ENCODE results near the gene CES3. TPM values are rescaled to one million over a fixed set of nuclear protein-coding genes. Genes with fewer than 3 reads are reported as not detected.

The CES3 gene
- total RNA-seq, 2 experiments from 2014 or later, result 1.4 to 2.7 TPM

- Histone ChIP-seq H3K4me3 (ENCODE audit: low read depth, low read length, poor library complexity, severe bottlenecking) (no peak overlapping the region), H3K27ac (ENCODE audit: low read depth, low read length, poor library complexity, severe bottlenecking) (no peak overlapping the region), H3K79me2 (ENCODE audit: insufficient read depth, low read depth, low read length) (no peaks in the 10 kb centered on the region), H3K9me3 (ENCODE audit: low read length) (no peaks in the 10 kb centered on the region), H3K4me1 (ENCODE audit: insufficient read depth, low read length, poor library complexity, severe bottlenecking) (peaks cover 4% of the 10 kb centered on the region), H2AFZ (ENCODE audit: low read length) (no peak overlapping the region), H3K9me2 (ENCODE audit: insufficient read depth, low read length) (no peaks in the 10 kb centered on the region), H3K4me2 (ENCODE audit: low read length) (no peak overlapping the region), H3K36me3 (ENCODE audit: insufficient read depth, low read length) (no peaks in the 10 kb centered on the region), H4K20me1 (ENCODE audit: insufficient read depth, low read length) (no peaks in the 10 kb centered on the region)
- CTCF ChIA-PET (ENCODE audit: unreplicated experiment), result interaction anchor here (1.1 kb wide), 1 partner anchor 308 kb away, joined by 3 read pairs; no protein-coding TSS in a partner anchor
- no TSS peak for BruUV-seq (replicated peaks)
- DNase-seq (ENCODE audit: low spot score), result no peak
- POLR2A ChIA-PET, result no interaction called here
- no peak for TF ChIP-seq CTCF (conservative IDR thresholded peaks at IDR 0.05; ENCODE audit: low read length)
- no peak for TF ChIP-seq EZH2phosphoT487 (IDR thresholded peaks at IDR 0.05; ENCODE audit: borderline replicate concordance, low read depth, low read length)
- intact Hi-C loops (cut with micrococcal nuclease; ENCODE audit: unreplicated experiment), result no loop called here
Measured at GRCh38 chr16:66958857-66959703, 2.0 kb upstream of the CES3 start.

- no peak overlapping the region for H2AFZ ChIP-seq (ENCODE audit: low read length)
- H3K79me2 ChIP-seq (ENCODE audit: insufficient read depth, low read depth, low read length), result no peaks in the 10 kb centered on the region
- H3K36me3 ChIP-seq (ENCODE audit: insufficient read depth, low read length), result no peaks in the 10 kb centered on the region
- TF ChIP-seq CTCF (conservative IDR thresholded peaks at IDR 0.05; ENCODE audit: low read length) (no peak), EZH2phosphoT487 (IDR thresholded peaks at IDR 0.05; ENCODE audit: borderline replicate concordance, low read depth, low read length) (no peak)
- H3K9me2 ChIP-seq (ENCODE audit: insufficient read depth, low read length), result no peaks in the 10 kb centered on the region
- peaks cover 4% of the 10 kb centered on the region for H3K4me1 ChIP-seq (ENCODE audit: insufficient read depth, low read length, poor library complexity, severe bottlenecking)
- H3K4me2 ChIP-seq (ENCODE audit: low read length), result no peak overlapping the region
- CTCF ChIA-PET (ENCODE audit: unreplicated experiment), result interaction anchor here (1.1 kb wide), 1 partner anchor 309 kb away, joined by 3 read pairs; no protein-coding TSS in a partner anchor
- H4K20me1 ChIP-seq (ENCODE audit: insufficient read depth, low read length), result no peaks in the 10 kb centered on the region
- BruUV-seq (replicated peaks), result no TSS peak
- H3K4me3 ChIP-seq (ENCODE audit: low read depth, low read length, poor library complexity, severe bottlenecking), result no peak overlapping the region
- H3K9me3 ChIP-seq (ENCODE audit: low read length), result no peaks in the 10 kb centered on the region
- intact Hi-C loops (cut with micrococcal nuclease; ENCODE audit: unreplicated experiment), result no loop called here
- H3K27ac ChIP-seq (ENCODE audit: low read depth, low read length, poor library complexity, severe bottlenecking), result no peak overlapping the region
- DNase-seq (ENCODE audit: low spot score), result no peak
- POLR2A ChIA-PET, result no interaction called here
Measured at GRCh38 chr16:66959704-66960161, 1.3 kb upstream of the CES3 start.

- CTCF ChIA-PET (ENCODE audit: unreplicated experiment), result interaction anchor here (0.5 to 1.1 kb wide), 2 partner anchors 17 to 310 kb away, joined by 3 to 9 read pairs; no protein-coding TSS in a partner anchor
Measured at GRCh38 chr16:66960270-66960669, 796 bp upstream of the CES3 start.

More at GRCh38 chr16:66960270-66960669, 796 bp upstream of the CES3 start:
- H4K20me1 ChIP-seq (ENCODE audit: insufficient read depth, low read length), result no peaks in the 10 kb centered on the region
- H3K4me2 ChIP-seq (ENCODE audit: low read length), result no peak overlapping the region
- H3K79me2 ChIP-seq (ENCODE audit: insufficient read depth, low read depth, low read length), result no peaks in the 10 kb centered on the region
- peaks cover 4% of the 10 kb centered on the region for H3K4me1 ChIP-seq (ENCODE audit: insufficient read depth, low read length, poor library complexity, severe bottlenecking)
- H2AFZ ChIP-seq (ENCODE audit: low read length), result no peak overlapping the region
- POLR2A ChIA-PET, result interaction anchor here (0.6 kb wide), 1 partner anchor 308 kb away, joined by 3 read pairs; no protein-coding TSS in a partner anchor
- H3K9me3 ChIP-seq (ENCODE audit: low read length), result no peaks in the 10 kb centered on the region
- intact Hi-C loops (cut with micrococcal nuclease; ENCODE audit: unreplicated experiment), result no loop called here
- no peak for DNase-seq (ENCODE audit: low spot score)
- no peak overlapping the region for H3K4me3 ChIP-seq (ENCODE audit: low read depth, low read length, poor library complexity, severe bottlenecking)
- TF ChIP-seq EZH2phosphoT487 (IDR thresholded peaks at IDR 0.05; ENCODE audit: borderline replicate concordance, low read depth, low read length) (no peak), CTCF (conservative IDR thresholded peaks at IDR 0.05; ENCODE audit: low read length) (no peak)
- no peaks in the 10 kb centered on the region for H3K9me2 ChIP-seq (ENCODE audit: insufficient read depth, low read length)
- H3K36me3 ChIP-seq (ENCODE audit: insufficient read depth, low read length), result no peaks in the 10 kb centered on the region
- BruUV-seq (replicated peaks), result no TSS peak
- H3K27ac ChIP-seq (ENCODE audit: low read depth, low read length, poor library complexity, severe bottlenecking), result no peak overlapping the region

Measured in OCI-LY7 (cell line).